Esophagus (tissue), 2 donors: ENCODE results near the gene CHIC2. TPM values are rescaled to one million over a fixed set of nuclear protein-coding genes. Genes with fewer than 3 reads are reported as not detected.

Experiments used
- H3K27ac ChIP-seq, 2 donors: one replicate each; pipeline ENCODE4 v1.5.1; 2013; ENCODE audit warnings: low read depth in 2 of 2, mild to moderate bottlenecking in 2 of 2, inconsistent platforms in 1 of 2, low read length in 1 of 2, moderate library complexity in 1 of 2
- H3K27me3 ChIP-seq, 2 donors: one replicate each; pipeline ENCODE4 v1.6.1; 2013; ENCODE audit warnings: low read length in 2 of 2, control low read depth in 1 of 2, mild to moderate bottlenecking in 1 of 2; ENCODE audit not compliant: insufficient read depth in 2 of 2, control insufficient read depth in 1 of 2
- H3K36me3 ChIP-seq, 2 donors: one replicate each; pipeline ENCODE4 v1.6.1; 2013; ENCODE audit warnings: low read length in 1 of 2; ENCODE audit not compliant: control insufficient read depth in 2 of 2, insufficient read depth in 2 of 2
- H3K4me1 ChIP-seq, 2 donors: one replicate each; pipeline ENCODE4 v1.6.1; 2013; ENCODE audit warnings: low read length in 1 of 2; ENCODE audit not compliant: control insufficient read depth in 2 of 2, insufficient read depth in 2 of 2
- H3K4me3 ChIP-seq, 2 donors: one replicate each; pipeline ENCODE4 v1.5.1; 2013; ENCODE audit warnings: low read length in 2 of 2, mild to moderate bottlenecking in 2 of 2, low read depth in 1 of 2, moderate library complexity in 1 of 2
- H3K9me3 ChIP-seq, 2 donors: one replicate each; pipeline ENCODE4 v1.6.1; 2013; ENCODE audit warnings: mild to moderate bottlenecking in 2 of 2, low read depth in 1 of 2, low read length in 1 of 2, moderate library complexity in 1 of 2; ENCODE audit not compliant: control insufficient read depth in 2 of 2, insufficient read depth in 1 of 2
- WGBS, 2 donors: extraction: QIAGEN DNeasy Blood & Tissue Kit; methylation state at CpG; one replicate each; pipeline ENCODE4 v1.1.7; 2013; 5-methylcytosine and 5-hydroxymethylcytosine counted together
- polyA plus RNA-seq, 2 donors: library from polyadenylated mRNA; stranded (reverse); fragments of 200-250 nt; gene quantifications; one replicate each; pipeline ENCODE4 v1.2.3, GENCODE V29; 2013
- donor health status: healthy with polysubstance abuse.
- donor health status: Bipolar disorder and iron deficiency.

The CHIC2 gene
- polyA plus RNA-seq, 2 donors: 16.5 to 22.1 TPM

DNA sequence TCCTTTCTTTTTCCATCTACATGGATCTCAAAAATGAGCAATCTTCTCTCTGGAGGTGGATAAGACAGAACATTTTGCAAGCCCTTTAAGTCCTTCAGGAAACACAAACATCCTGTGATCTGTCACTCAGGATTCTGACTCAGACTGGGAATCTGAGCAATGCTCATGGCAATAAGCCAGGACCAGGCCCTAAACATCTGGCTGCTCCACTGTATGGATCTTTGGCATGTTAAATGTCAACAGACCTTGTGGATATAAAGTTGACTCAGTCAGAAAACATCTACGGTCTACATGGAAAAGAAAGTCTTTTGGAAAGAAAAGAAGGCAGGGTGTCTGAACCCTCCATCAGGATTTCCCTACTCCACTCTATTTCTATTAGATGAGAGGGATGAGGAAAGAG is 17.8 kb upstream of the CHIC2 start:
- Histone ChIP-seq H3K4me1 (no peaks in the 10 kb centered on the region), H3K27me3 (no peaks in the 10 kb centered on the region), H3K4me3 (no peak overlapping the region), H3K36me3 (no peaks in the 10 kb centered on the region), H3K27ac (no peak overlapping the region), H3K9me3 (no peaks in the 10 kb centered on the region)
- WGBS, 2 donors: 23 to 27% methylated on average over 1 of the region's 1 CpG

DNA sequence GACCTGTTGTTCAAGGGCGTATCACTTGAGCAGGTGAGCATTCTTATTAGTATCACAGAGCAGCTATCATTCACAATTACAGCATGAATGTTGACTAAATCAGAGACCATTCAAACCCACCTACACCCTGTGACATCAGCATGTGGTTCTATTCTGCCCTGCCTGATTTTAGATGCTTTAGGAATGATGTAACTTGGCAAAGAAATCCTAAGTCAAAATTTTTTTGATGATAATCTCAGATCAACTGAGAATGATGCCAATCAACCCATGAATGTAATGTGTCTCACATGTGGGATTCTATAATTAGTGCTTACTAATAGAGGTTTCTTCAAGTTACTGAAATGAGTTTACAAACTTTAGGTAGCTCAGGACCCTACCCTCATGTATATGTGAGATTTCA is 13.4 kb upstream of the CHIC2 start:
- H3K9me3 ChIP-seq: no peaks in the 10 kb centered on the region
- H3K4me3 ChIP-seq: no peak overlapping the region
- no peaks in the 10 kb centered on the region for H3K27me3 ChIP-seq
- H3K27ac ChIP-seq: no peak overlapping the region
- WGBS, 2 donors: 86 to 94% methylated on average over 1 of the region's 1 CpG
- H3K4me1 ChIP-seq: no peaks in the 10 kb centered on the region
- H3K36me3 ChIP-seq: no peaks in the 10 kb centered on the region

DNA sequence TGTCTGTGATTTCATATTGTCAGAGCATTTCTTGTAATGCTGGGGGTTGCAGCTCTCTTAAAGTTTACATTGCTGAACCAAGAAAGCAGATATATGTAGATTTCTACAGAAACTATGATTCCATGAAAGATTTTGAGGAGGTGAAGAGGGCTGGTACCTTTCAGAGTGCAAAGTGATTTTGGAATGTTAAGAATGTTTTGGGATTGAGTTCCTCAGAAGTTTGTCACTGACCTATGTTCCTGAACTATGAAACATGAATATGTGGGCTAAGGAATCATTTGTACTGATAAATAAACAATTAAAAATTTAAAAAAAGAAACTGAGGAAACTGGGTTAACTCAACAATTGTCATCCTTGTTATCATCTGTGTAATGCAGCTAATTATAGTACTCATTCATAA is 12.3 kb upstream of the CHIC2 start:
- Histone ChIP-seq H3K9me3 (no peaks in the 10 kb centered on the region), H3K4me3 (no peak overlapping the region), H3K27me3 (no peaks in the 10 kb centered on the region), H3K36me3 (no peaks in the 10 kb centered on the region), H3K27ac (no peak overlapping the region), H3K4me1 (no peaks in the 10 kb centered on the region)

DNA sequence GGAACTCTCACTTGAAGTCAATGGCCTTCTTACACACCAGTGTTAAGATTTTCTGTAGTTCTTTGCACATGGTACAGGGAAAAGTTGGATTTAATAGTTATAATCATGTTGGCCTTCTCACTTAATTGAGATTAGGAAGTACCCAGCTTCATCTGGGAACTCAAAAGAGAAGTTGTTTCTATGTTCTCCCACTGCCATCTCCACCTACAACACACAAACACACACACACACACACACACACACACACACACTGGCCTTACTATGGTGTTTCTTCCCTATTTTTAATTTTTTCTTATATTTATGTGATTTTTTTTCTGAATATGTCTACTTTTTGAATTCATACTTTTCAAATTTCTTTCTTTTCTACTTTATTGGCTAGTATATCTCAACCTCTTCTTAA is 10.0 kb upstream of the CHIC2 start:
- Histone ChIP-seq H3K36me3 (no peaks in the 10 kb centered on the region), H3K4me1 (no peaks in the 10 kb centered on the region), H3K27ac (no peak overlapping the region), H3K4me3 (no peak overlapping the region), H3K9me3 (no peaks in the 10 kb centered on the region), H3K27me3 (no peaks in the 10 kb centered on the region)

DNA sequence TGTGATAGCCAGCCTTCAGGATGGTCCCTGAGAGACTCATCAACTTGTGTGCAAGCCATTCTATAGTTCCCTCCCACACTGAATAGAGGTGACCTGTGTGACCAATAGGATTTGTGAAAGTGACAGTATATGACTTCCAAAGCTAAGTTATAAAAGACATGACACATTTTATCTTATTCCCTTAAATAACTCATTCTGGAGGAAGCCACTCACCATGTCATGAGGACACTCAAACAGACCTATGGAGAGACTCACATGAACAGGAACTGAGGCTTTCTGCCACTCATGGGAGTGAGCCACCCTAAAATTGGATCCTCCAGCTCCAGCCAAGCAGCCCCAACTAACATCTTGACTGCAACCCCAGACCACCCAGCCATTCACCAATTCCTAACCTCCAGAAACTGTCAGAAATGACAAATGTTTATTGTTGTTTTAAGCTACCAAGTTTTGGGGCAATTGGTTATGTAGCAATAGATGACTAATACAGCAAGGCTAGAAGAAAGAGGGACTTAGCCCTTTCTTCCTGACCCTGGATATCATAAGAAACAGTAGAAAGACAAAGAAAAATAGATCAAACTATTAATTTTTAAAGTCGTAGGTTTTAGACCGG is 9.0 kb upstream of the CHIC2 start:
- 93 to 95% methylated on average over 2 of the region's 2 CpGs for WGBS, 2 donors
- H3K4me3 ChIP-seq: no peak overlapping the region
- no peak overlapping the region for H3K27ac ChIP-seq
- H3K9me3 ChIP-seq: no peaks in the 10 kb centered on the region
- H3K27me3 ChIP-seq: no peaks in the 10 kb centered on the region
- H3K4me1 ChIP-seq: no peaks in the 10 kb centered on the region
- no peaks in the 10 kb centered on the region for H3K36me3 ChIP-seq

DNA sequence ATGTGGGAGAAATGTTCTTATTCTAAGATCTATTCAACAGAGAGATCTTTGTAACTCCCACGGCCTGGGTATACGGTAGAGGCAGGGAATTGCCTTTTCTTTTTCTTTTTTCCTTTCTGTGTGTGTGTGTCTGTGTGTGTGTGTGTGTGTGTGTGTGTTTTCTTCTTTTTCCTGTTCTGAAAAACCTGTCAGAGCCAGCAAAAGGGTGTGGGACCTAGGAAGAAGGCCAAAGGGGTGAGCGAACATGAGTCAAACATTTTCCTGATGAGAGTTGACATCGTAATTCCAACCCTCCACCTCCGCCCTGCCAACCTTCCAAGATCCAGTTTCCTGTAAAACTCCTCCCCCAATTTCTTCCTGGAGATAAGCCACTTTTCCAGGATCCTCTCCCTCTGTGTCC is 2.8 kb upstream of the CHIC2 start:
- peak overlapping the region; percentile 86 to 91 for H3K27ac ChIP-seq
- no peaks in the 10 kb centered on the region for H3K27me3 ChIP-seq
- H3K4me1 ChIP-seq: peaks cover 0 to 4% of the 10 kb centered on the region in 2 donors
- H3K4me3 ChIP-seq: no peak overlapping the region
- H3K36me3 ChIP-seq: no peaks in the 10 kb centered on the region
- no peaks in the 10 kb centered on the region for H3K9me3 ChIP-seq
- WGBS, 2 donors: 35 to 38% methylated on average over 5 of the region's 5 CpGs

DNA sequence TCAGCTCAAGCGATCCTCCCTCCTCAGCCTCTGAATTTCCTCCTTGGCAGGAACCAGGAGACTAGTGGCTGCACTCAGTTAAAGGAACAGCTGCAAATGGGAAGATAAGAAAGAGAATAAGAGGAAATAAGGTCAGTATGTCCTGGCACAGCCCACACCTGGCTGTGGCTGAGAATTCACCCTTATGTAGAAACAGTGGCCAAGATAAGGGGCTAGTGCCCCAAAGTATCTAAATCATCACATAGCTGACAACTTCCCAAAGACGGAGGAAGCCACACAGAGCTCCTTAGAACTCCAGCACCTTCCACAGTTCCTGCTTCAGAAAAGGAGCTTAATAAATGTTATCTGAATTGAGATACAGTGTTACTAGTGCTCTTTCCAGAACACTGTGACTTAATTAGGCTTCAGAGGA is 2.3 kb upstream of the CHIC2 start:
- peaks cover 0 to 4% of the 10 kb centered on the region in 2 donors for H3K4me1 ChIP-seq
- no peak overlapping the region for H3K4me3 ChIP-seq
- 43 to 50% methylated on average over 2 of the region's 2 CpGs for WGBS, 2 donors
- no peaks in the 10 kb centered on the region for H3K27me3 ChIP-seq
- no peaks in the 10 kb centered on the region for H3K36me3 ChIP-seq
- no peaks in the 10 kb centered on the region for H3K9me3 ChIP-seq
- peak overlapping the region; percentile 86 to 91 for H3K27ac ChIP-seq

DNA sequence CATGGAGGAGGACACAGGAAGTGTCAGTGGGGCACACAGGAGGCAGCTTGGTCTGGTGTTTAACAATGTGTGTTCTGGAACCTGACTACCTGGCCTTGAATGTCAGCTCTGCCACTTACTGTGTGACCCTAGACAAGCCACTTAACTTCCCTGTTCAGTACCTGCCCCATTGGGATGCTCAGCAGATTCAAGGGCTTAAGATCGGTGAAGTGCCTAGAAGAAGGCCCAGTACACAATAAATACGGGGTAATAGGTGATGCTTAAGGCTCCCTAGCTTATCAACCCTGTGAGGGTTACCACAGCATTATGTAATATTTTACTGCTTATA is 1.6 kb upstream of the CHIC2 start:
- no peak overlapping the region for H3K4me3 ChIP-seq

DNA sequence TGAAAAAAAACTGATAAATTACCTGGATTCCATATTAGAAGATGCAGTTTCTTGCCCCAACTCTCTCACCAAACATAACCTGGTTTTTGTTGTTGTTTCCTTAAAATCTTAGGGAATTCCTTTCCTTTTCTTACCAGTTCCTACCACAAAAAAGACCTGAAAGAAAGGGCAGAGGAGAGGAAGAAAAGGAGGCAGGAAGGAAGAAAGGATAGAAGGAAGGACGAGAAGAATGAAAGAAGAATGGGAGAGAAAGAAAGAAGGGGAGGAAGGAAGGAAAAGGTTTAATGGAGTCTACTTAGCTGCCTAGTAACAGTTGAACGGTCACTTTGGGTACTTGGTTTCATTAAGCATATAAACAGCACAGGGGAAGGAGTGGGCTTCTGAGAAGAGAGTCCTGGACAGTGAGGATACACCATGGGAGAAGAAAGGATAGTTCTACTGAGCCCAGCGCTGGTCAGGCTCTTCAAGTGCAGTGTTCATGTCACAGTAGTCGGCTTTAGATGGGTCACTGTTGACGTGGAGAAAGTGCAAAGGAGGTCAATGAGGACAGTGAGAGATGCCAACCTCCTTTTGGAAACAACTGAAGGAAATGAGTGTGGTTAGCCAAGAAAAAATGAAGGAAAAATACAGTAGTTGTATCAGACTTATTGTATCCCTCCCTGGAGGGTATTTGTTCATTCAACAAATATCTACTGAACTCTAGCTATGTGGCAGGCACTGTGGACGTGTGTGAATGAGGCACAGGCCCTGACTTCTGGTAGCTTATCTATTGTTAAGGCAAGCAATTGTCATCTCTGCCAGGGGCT is 1.1 kb upstream of the CHIC2 start:
- no peaks in the 10 kb centered on the region for H3K9me3 ChIP-seq
- WGBS, 2 donors: 59 to 68% methylated on average over 6 of the region's 6 CpGs
- H3K36me3 ChIP-seq: no peaks in the 10 kb centered on the region
- H3K27me3 ChIP-seq: no peaks in the 10 kb centered on the region
- peaks cover 0 to 4% of the 10 kb centered on the region in 2 donors for H3K4me1 ChIP-seq
- H3K4me3 ChIP-seq: no peak overlapping the region
- peak overlapping the region; percentile 56 to 86 for H3K27ac ChIP-seq

More for the DNA sequence above, 1.6 kb upstream of the CHIC2 start:
- H3K4me1 ChIP-seq: peaks cover 0 to 4% of the 10 kb centered on the region in 2 donors
- no peaks in the 10 kb centered on the region for H3K9me3 ChIP-seq
- no peaks in the 10 kb centered on the region for H3K36me3 ChIP-seq
- peak overlapping the region; percentile 56 to 86 for H3K27ac ChIP-seq
- 88 to 91% methylated on average over 2 of the region's 2 CpGs for WGBS, 2 donors
- H3K27me3 ChIP-seq: no peaks in the 10 kb centered on the region

DNA sequence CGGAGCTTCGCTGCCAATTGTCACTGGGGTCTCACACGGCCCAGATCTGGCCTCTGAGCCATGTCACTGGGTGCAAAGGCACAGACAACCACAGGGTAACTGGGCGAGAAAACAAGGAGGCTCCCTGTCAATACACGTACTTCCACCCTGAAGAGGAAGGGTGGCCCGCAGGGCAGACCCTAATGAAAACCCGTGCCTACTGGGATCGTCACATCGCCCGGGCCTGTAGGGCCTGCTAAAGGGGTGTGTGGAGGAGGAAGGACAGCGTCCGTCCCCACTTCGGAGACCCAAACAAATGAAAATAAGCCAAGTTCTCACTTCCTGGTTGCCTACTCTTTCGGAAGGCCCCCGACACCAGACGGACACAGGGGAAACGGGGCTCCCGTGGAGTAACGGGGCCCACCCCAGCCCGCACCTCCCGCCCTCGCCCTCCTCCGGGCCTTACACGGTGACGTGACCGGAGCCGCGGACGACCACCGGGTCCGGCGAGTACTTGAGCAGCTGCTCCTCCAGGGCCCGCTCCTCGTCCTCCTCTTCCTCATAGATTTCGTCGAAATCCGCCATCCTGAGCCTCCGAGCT is 578 bp downstream of the CHIC2 start:
- H3K4me1 ChIP-seq: peaks cover 0 to 4% of the 10 kb centered on the region in 2 donors
- no peaks in the 10 kb centered on the region for H3K9me3 ChIP-seq
- H3K27me3 ChIP-seq: no peaks in the 10 kb centered on the region
- H3K27ac ChIP-seq: peak overlapping the region; percentile 90 to 96
- no peaks in the 10 kb centered on the region for H3K36me3 ChIP-seq
- peak overlapping the region; percentile 98 for H3K4me3 ChIP-seq
- 1% methylated on average over 38 of the region's 38 CpGs for WGBS, 2 donors
